ENCODE measurements around the gene SLC35E3. TPM values are rescaled to one million over a fixed set of nuclear protein-coding genes. Genes with fewer than 3 reads are reported as not detected.

SLC35E3 gene
- total and polyA plus RNA-seq, 2 of the 13 experiments (the other 11 are each of a cell fraction or from before 2014, with no cell fraction given): 13.0 to 22.1 TPM

DNA sequence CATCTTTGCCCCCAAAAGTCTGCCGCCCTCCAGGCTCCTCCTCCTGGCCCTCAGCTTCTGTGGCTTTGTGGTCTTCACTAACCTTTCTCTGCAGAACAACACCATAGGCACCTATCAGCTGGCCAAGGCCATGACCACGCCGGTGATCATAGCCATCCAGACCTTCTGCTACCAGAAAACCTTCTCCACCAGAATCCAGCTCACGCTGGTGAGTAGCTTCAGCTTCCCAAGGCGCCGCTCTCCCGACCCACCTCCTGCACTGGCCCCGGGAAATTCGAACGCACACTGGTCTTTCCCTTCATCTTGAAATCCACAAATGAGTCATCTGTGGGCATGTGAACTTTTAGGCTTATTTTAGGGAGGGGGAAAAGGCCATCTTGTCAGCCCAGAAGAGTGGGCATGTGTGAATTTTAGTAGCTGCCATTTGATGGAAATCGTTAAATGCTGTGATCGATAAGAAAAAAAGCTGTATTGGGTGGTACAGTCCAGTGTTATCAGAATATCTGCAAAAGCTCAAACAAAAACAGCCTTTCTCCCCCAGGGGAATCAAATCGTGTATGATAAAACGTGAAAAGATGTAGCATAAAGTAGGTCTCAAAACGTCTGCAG lies 700 bp downstream of the SLC35E3 start (continued):
- TF ChIP-seq, protein P1, sequence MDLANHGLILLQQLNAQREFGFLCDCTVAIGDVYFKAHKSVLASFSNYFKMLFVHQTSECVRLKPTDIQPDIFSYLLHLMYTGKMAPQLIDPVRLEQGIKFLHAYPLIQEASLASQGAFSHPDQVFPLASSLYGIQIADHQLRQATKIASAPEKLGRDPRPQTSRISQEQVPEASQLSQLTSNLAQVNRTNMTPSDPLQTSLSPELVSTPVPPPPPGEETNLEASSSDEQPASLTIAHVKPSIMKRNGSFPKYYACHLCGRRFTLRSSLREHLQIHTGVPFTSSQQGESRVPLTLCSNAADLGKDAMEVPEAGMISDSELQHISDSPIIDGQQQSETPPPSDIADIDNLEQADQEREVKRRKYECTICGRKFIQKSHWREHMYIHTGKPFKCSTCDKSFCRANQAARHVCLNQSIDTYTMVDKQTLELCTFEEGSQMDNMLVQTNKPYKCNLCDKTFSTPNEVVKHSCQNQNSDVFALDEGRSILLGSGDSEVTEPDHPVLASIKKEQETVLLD (CRISPR knock-in tag; IDR thresholded peaks at IDR 0.05; ENCODE audit: low read depth): 0 out of 2 replicates have a peak, but pooled peaks have one; percentile 30
- peak; percentile 92 for TF ChIP-seq SIN3B (IDR thresholded peaks at IDR 0.05; ENCODE audit: low read length)
- TF ChIP-seq ZNF839 (CRISPR knock-in tag; IDR thresholded peaks at IDR 0.05; ENCODE audit: borderline replicate concordance): 0 out of 2 replicates have a peak, but pooled peaks have one; percentile 15
- no peak for TF ChIP-seq ZNF382 (CRISPR knock-in tag; IDR thresholded peaks at IDR 0.05; ENCODE audit: borderline replicate concordance)
- TF ChIP-seq, protein P2, sequence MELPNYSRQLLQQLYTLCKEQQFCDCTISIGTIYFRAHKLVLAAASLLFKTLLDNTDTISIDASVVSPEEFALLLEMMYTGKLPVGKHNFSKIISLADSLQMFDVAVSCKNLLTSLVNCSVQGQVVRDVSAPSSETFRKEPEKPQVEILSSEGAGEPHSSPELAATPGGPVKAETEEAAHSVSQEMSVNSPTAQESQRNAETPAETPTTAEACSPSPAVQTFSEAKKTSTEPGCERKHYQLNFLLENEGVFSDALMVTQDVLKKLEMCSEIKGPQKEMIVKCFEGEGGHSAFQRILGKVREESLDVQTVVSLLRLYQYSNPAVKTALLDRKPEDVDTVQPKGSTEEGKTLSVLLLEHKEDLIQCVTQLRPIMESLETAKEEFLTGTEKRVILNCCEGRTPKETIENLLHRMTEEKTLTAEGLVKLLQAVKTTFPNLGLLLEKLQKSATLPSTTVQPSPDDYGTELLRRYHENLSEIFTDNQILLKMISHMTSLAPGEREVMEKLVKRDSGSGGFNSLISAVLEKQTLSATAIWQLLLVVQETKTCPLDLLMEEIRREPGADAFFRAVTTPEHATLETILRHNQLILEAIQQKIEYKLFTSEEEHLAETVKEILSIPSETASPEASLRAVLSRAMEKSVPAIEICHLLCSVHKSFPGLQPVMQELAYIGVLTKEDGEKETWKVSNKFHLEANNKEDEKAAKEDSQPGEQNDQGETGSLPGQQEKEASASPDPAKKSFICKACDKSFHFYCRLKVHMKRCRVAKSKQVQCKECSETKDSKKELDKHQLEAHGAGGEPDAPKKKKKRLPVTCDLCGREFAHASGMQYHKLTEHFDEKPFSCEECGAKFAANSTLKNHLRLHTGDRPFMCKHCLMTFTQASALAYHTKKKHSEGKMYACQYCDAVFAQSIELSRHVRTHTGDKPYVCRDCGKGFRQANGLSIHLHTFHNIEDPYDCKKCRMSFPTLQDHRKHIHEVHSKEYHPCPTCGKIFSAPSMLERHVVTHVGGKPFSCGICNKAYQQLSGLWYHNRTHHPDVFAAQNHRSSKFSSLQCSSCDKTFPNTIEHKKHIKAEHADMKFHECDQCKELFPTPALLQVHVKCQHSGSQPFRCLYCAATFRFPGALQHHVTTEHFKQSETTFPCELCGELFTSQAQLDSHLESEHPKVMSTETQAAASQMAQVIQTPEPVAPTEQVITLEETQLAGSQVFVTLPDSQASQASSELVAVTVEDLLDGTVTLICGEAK (IDR thresholded peaks at IDR 0.05): no peak
- TF ChIP-seq, protein P2 (CRISPR knock-in tag; IDR thresholded peaks at IDR 0.05): 0 out of 2 replicates have a peak, but pooled peaks have one; percentile 25
- TF ChIP-seq, protein P3, sequence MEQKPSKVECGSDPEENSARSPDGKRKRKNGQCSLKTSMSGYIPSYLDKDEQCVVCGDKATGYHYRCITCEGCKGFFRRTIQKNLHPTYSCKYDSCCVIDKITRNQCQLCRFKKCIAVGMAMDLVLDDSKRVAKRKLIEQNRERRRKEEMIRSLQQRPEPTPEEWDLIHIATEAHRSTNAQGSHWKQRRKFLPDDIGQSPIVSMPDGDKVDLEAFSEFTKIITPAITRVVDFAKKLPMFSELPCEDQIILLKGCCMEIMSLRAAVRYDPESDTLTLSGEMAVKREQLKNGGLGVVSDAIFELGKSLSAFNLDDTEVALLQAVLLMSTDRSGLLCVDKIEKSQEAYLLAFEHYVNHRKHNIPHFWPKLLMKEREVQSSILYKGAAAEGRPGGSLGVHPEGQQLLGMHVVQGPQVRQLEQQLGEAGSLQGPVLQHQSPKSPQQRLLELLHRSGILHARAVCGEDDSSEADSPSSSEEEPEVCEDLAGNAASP (CRISPR knock-in tag; IDR thresholded peaks at IDR 0.05; ENCODE audit: borderline replicate concordance): no peak
- TF ChIP-seq SIN3A (IDR thresholded peaks at IDR 0.05; ENCODE audit: borderline replicate concordance, low read depth, low read length): peak; percentile 89
- TF ChIP-seq JUNB (CRISPR knock-in tag; IDR thresholded peaks at IDR 0.05; ENCODE audit: borderline replicate concordance): peak; percentile 35; the same call in 1 of the 2 replicates

All from HepG2 (cell line).